ENCODE results near the gene BRINP1. TPM values are rescaled to one million over a fixed set of nuclear protein-coding genes. Genes with fewer than 3 reads are reported as not detected.

BRINP1 gene
- total and polyA plus RNA-seq, 2 experiments from 2014 or later: 13.4 to 33.5 TPM

GRCh38 chr9:119179701-119180100, 189.5 kb downstream of the BRINP1 start (continued):
- TF ChIP-seq ETS1 (IDR thresholded peaks at IDR 0.05) (no peak), ZNF114 (CRISPR knock-in tag; IDR thresholded peaks at IDR 0.05) (no peak), POLR2AphosphoS5 (IDR thresholded peaks at IDR 0.05; ENCODE audit: low read depth) (no peak), JUNB (IDR thresholded peaks at IDR 0.05; ENCODE audit: unreplicated experiment) (no peak), NANOG (IDR thresholded peaks at IDR 0.05; ENCODE audit: borderline replicate concordance) (no peak), REST (IDR thresholded peaks at IDR 0.05; ENCODE audit: unreplicated experiment) (no peak), EZH2phosphoT487 (IDR thresholded peaks at IDR 0.05; ENCODE audit: unreplicated experiment) (no peak), EZH2 (IDR thresholded peaks at IDR 0.05; ENCODE audit: low read depth, unreplicated experiment) (no peak)

- ATAC-seq: no peak
- no peak for TF ChIP-seq EZH2phosphoT487 (IDR thresholded peaks at IDR 0.05; ENCODE audit: unreplicated experiment)
- no peak for TF ChIP-seq REST (IDR thresholded peaks at IDR 0.05; ENCODE audit: unreplicated experiment)
- no peak for TF ChIP-seq POLR2AphosphoS5 (IDR thresholded peaks at IDR 0.05; ENCODE audit: low read depth)
- no peak for TF ChIP-seq ZNF114 (CRISPR knock-in tag; IDR thresholded peaks at IDR 0.05)
- no peak; a peak in 1 of 4 replicates for TF ChIP-seq CTCF (conservative IDR thresholded peaks at IDR 0.05; ENCODE audit: low read depth in 2 of 2)
Measured at GRCh38 chr9:119177196-119177595, 192.0 kb downstream of the BRINP1 start.

More at GRCh38 chr9:119177196-119177595, 192.0 kb downstream of the BRINP1 start:
- Mint-ChIP-seq H3K36me3 (ENCODE audit: low read depth) (peaks cover 9% of the 10 kb centered on the region), H3K27ac (peak overlapping the region; percentile 55), H3K4me3 (no peak overlapping the region), H3K27me3 (ENCODE audit: insufficient read depth, low read depth, poor library complexity) (peaks cover 5% of the 10 kb centered on the region), H3K9me3 (no peaks in the 10 kb centered on the region), H3K4me1 (peaks cover 25% of the 10 kb centered on the region)
- Histone ChIP-seq H3K36me3 (ENCODE audit: insufficient read depth) (no peaks in the 10 kb centered on the region), H3K27me3 (ENCODE audit: insufficient read depth) (no peaks in the 10 kb centered on the region), H3K27ac (ENCODE audit: low read depth) (no peak overlapping the region), H3K4me3 (no peak overlapping the region), H4K20me1 (replicated peaks; ENCODE audit: insufficient read depth) (no peaks in the 10 kb centered on the region), H3K4me1 (ENCODE audit: insufficient read depth) (peaks cover 5% of the 10 kb centered on the region; the same call in 1 of the 2 replicates), H3K4me2 (no peak overlapping the region), H3K9me2 (ENCODE audit: insufficient read depth) (no peaks in the 10 kb centered on the region), H3F3A (replicated peaks; ENCODE audit: low read depth) (no peaks in the 10 kb centered on the region), H2AFZ (no peak overlapping the region), H3K79me2 (replicated peaks; ENCODE audit: insufficient read depth) (no peaks in the 10 kb centered on the region)
- DNase-seq (ENCODE audit: low spot score): no peak
